ENCODE measurements around the gene SHFL.

Gene SHFL

DNA sequence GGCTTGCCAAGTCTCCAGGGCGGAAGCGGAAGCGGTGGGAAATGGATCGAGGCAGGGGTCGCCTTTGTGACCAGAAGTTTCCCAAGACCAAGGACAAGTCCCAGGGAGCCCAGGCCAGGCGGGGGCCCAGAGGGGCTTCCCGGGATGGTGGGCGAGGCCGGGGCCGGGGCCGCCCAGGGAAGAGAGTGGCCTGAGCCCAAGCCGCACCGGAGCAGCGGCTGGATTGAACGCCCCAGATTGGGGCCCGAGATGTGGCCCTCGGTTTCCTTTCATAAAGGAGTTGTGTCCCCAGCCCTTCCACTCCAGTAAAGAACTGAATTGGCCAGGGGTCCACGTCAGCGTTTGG lies 24.8 kb downstream of the SHFL start:
- H3K27ac ChIP-seq: no peak overlapping the region; the same call in 1 of the 2 replicates
- peaks cover 20% of the 10 kb centered on the region; the same call in 1 of the 2 replicates for H3K36me3 ChIP-seq (ENCODE audit: insufficient read depth)
- peak overlapping the region; percentile 40; the same call in 1 of the 2 replicates for H3K4me2 ChIP-seq
- H4K20me1 ChIP-seq (ENCODE audit: insufficient read depth): no peaks in the 10 kb centered on the region
- H3K4me1 ChIP-seq (ENCODE audit: low read depth, poor library complexity, severe bottlenecking): peaks cover 67% of the 10 kb centered on the region
- peaks cover 39% of the 10 kb centered on the region for H3K79me2 ChIP-seq (ENCODE audit: insufficient read depth, low read depth)
- TF ChIP-seq CTCF (conservative IDR thresholded peaks at IDR 0.05; ENCODE audit: low read depth, low read length): no peak
- no peak overlapping the region for H3K9ac ChIP-seq
- H2AFZ ChIP-seq (ENCODE audit: low read depth): no peak overlapping the region
- no peaks in the 10 kb centered on the region for H3K27me3 ChIP-seq (ENCODE audit: insufficient read depth, low read depth)
- H3K4me3 ChIP-seq (IDR thresholded peaks at IDR 0.05; ENCODE audit: insufficient read depth, low read depth, low read length): no peak overlapping the region

- Histone ChIP-seq H3K4me2 (peak within 1 kb of the TSS; percentile 40), H3K27ac (peak within 1 kb of the TSS; percentile 60; the same call in 1 of the 2 replicates), H3K9ac (no peak within 1 kb of the TSS), H3K4me1 (ENCODE audit: low read depth, poor library complexity, severe bottlenecking) (peaks cover 67% of the 10 kb centered on the region), H3K27me3 (ENCODE audit: insufficient read depth, low read depth) (no peaks in the 10 kb centered on the region), H4K20me1 (ENCODE audit: insufficient read depth) (no peaks in the 10 kb centered on the region), H2AFZ (ENCODE audit: low read depth) (no peak within 1 kb of the TSS), H3K36me3 (ENCODE audit: insufficient read depth) (peaks cover 20% of the 10 kb centered on the region; the same call in 1 of the 2 replicates), H3K79me2 (ENCODE audit: insufficient read depth, low read depth) (peaks cover 35% of the 10 kb centered on the region), H3K4me3 (IDR thresholded peaks at IDR 0.05; ENCODE audit: insufficient read depth, low read depth, low read length) (no peak within 1 kb of the TSS)
- no peak for TF ChIP-seq CTCF (conservative IDR thresholded peaks at IDR 0.05; ENCODE audit: low read depth, low read length)
Measured at GRCh38 chr19:10111405-10111811, 25.3 kb downstream of the SHFL start, which contains the start of gene P2RY11. TSS of gene P2RY11 (plus strand) at chr19:10111693. CDS start at chr19:10111722, 29 bp downstream.

DNA sequence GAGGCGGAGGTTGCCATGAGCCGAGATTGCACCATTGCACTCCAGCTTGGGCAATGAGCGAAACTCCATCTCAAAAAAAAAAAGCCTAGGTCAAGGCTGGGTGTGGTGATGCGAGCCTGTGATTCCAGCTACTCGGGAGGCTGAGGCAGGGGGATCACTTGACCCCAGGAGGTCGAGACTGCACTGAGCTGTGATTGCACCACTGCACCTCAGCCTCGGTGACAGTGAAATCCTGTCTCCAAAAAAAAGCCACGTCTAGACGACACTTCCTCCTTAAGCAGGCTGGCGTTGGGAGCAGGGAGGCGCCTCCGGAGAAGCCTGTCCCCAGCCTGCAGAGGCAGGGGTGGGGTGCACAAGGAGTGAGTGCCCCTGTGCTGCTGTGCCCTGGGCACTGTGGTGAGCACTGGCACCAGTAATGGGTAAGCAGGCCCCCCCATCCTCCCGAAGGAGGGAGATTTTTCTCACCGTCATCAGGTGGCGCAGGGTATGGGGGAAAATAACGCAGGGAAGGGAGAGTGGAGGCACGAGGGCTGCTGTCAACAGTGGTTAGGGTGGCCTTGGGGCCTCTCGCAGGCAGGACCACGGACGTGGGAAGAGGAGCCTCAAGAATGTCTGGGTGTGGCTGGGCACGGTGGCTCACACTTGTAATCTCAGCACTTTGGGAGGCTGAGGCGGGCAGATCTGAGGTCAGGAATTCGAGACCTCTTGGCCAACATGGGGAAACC lies 26.1 kb downstream of the SHFL start:
- Histone ChIP-seq H3K79me2 (ENCODE audit: insufficient read depth, low read depth) (peaks cover 27% of the 10 kb centered on the region), H3K36me3 (ENCODE audit: insufficient read depth) (peaks cover 20% of the 10 kb centered on the region; the same call in 1 of the 2 replicates), H3K27me3 (ENCODE audit: insufficient read depth, low read depth) (no peaks in the 10 kb centered on the region), H2AFZ (ENCODE audit: low read depth) (no peak overlapping the region), H3K4me1 (ENCODE audit: low read depth, poor library complexity, severe bottlenecking) (peaks cover 64% of the 10 kb centered on the region), H4K20me1 (ENCODE audit: insufficient read depth) (no peaks in the 10 kb centered on the region), H3K4me2 (peak overlapping the region; percentile 40), H3K4me3 (IDR thresholded peaks at IDR 0.05; ENCODE audit: insufficient read depth, low read depth, low read length) (no peak overlapping the region), H3K27ac (peak overlapping the region; percentile 60), H3K9ac (no peak overlapping the region)
- no peak for TF ChIP-seq CTCF (conservative IDR thresholded peaks at IDR 0.05; ENCODE audit: low read depth, low read length)

DNA sequence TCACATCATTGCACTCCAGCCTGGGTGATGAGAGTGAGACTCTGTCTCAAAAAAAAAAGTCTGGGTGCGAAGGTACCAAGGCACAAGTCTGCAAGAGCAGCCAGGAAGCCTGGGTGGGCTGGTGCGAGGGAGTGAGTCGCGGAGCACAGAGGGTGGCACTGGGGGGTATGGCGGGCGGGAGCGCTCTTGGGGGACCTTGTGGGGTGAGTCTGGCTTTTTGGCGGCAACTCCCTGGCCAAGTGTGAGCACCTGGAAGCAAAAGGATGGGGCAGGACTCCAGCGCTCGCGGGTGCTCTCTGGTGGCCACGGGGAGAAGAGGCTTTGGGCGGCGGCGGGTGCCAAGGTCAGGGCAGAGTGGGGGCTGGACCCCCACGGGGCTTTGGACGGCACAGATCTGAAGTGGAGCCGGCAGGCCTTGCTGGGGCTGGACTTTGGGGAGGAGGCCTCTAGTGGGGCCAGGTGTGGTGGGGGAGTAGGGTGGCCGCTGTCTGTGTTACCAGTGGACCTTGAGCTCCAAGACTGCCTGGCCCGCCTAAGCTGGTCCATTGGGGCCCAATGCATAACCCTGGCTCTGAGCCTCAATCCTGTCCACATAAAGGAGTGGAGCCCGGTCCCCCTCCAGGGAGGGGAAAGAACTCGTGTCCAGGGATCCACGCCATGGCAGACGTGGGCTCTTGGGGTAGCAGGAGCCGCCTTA lies 26.9 kb downstream of the SHFL start:
- peak overlapping the region; percentile 60 for H3K27ac ChIP-seq
- peak; percentile 65 for TF ChIP-seq CTCF (conservative IDR thresholded peaks at IDR 0.05; ENCODE audit: low read depth, low read length)

More for the DNA sequence above, 26.9 kb downstream of the SHFL start:
- Histone ChIP-seq H3K27me3 (ENCODE audit: insufficient read depth, low read depth) (no peaks in the 10 kb centered on the region), H4K20me1 (ENCODE audit: insufficient read depth) (no peaks in the 10 kb centered on the region), H2AFZ (ENCODE audit: low read depth) (no peak overlapping the region), H3K4me2 (peak overlapping the region; percentile 40), H3K4me1 (ENCODE audit: low read depth, poor library complexity, severe bottlenecking) (peaks cover 56% of the 10 kb centered on the region), H3K4me3 (IDR thresholded peaks at IDR 0.05; ENCODE audit: insufficient read depth, low read depth, low read length) (no peak overlapping the region), H3K79me2 (ENCODE audit: insufficient read depth, low read depth) (peaks cover 19% of the 10 kb centered on the region), H3K36me3 (ENCODE audit: insufficient read depth) (peaks cover 16% of the 10 kb centered on the region; the same call in 1 of the 2 replicates), H3K9ac (no peak overlapping the region)
